ENCODE measurements around the gene TP53AIP1. TPM values are rescaled to one million over a fixed set of nuclear protein-coding genes. Genes with fewer than 3 reads are reported as not detected.
A peak's percentile ranks its signal among the peaks of the same experiment; 100 is the strongest.

TP53AIP1 gene
- total RNA-seq, 2 experiments from 2014 or later = not detected

DNA sequence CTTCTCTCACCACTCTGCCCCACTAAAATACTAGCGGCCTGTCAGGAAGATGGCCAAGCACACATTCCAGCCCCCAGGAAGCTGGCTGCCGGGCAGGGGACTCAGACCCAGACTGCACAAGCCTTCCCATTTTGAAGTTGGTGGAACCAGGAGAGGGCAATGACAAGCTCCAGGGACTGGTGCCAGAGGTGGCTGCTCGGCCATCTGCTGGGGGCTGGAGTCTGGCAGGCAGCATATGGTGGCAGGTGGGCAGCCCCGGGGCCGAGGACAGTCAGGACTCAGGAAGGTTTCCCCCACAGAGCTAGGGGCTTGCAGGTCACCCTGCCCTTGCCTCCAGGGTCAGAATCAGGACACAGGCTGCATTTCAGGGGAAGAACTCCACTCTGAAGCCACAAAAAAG, 28.9 kb downstream of the TP53AIP1 start:
- intact Hi-C loops (cut with DNase I, micrococcal nuclease) = no loop called here
- H3K9me3 Mint-ChIP-seq (ENCODE audit: low read depth) = no peaks in the 10 kb centered on the region
- peaks cover 32% of the 10 kb centered on the region for H3K27me3 Mint-ChIP-seq
- H3K4me3 Mint-ChIP-seq = no peak overlapping the region
- H3K4me1 Mint-ChIP-seq = no peaks in the 10 kb centered on the region
- POLR2A ChIA-PET = no interaction called here
- ATAC-seq = no peak
- no peaks in the 10 kb centered on the region for H3K36me3 Mint-ChIP-seq (ENCODE audit: low read depth)
- no peak for DNase-seq
- no peak overlapping the region for H3K27ac Mint-ChIP-seq
- CTCF ChIA-PET = interaction anchor here (1.2 kb wide), 1 partner anchor 28 kb away, joined by 3 read pairs; no protein-coding TSS in a partner anchor

DNA sequence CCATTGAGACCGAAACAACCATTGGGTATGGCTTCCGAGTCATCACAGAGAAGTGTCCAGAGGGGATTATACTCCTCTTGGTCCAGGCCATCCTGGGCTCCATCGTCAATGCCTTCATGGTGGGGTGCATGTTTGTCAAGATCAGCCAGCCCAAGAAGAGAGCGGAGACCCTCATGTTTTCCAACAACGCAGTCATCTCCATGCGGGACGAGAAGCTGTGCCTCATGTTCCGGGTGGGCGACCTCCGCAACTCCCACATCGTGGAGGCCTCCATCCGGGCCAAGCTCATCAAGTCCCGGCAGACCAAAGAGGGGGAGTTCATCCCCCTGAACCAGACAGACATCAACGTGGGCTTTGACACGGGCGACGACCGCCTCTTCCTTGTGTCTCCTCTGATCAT, 31.0 kb downstream of the TP53AIP1 start:
- intact Hi-C loops (cut with DNase I, micrococcal nuclease) = no loop called here

DNA sequence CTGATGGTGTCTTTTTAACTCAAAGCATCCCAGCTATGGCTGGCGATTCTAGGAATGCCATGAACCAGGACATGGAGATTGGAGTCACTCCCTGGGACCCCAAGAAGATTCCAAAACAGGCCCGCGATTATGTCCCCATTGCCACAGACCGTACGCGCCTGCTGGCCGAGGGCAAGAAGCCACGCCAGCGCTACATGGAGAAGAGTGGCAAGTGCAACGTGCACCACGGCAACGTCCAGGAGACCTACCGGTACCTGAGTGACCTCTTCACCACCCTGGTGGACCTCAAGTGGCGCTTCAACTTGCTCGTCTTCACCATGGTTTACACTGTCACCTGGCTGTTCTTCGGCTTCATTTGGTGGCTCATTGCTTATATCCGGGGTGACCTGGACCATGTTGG, 31.4 kb downstream of the TP53AIP1 start:
- no peak overlapping the region for H3K27ac Mint-ChIP-seq
- no peak for ATAC-seq
- no peaks in the 10 kb centered on the region for H3K36me3 Mint-ChIP-seq (ENCODE audit: low read depth)

More for the DNA sequence above, 31.0 kb downstream of the TP53AIP1 start:
- POLR2A ChIA-PET = no interaction called here
- Mint-ChIP-seq H3K27ac (no peak overlapping the region), H3K9me3 (ENCODE audit: low read depth) (no peaks in the 10 kb centered on the region), H3K36me3 (ENCODE audit: low read depth) (no peaks in the 10 kb centered on the region), H3K4me1 (no peaks in the 10 kb centered on the region), H3K4me3 (no peak overlapping the region), H3K27me3 (peaks cover 40% of the 10 kb centered on the region)
- ATAC-seq = no peak
- DNase-seq = no peak
- CTCF ChIA-PET = interaction anchor here (1.3 to 9.8 kb wide), 2 partner anchors 17 to 27 kb away, joined by 3 to 108 read pairs; no protein-coding TSS in a partner anchor

DNA sequence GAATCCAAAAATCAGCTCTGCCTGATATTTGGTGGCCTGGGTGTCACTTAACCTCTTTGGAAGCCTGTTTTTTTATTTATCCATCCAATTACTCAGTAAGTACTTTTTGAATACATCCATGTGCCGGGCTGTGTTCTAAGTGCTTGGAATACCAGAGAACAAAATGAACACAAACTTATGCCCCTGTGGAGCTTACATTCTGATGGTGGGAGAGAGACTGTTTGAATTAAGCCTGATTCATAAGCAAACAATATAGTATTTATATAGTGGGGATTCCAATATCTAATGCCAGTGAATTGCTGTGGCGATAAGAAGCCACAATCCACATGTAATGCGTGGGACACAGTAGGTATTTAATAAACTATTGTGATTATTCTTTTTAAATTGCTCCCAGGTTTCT, 32.1 kb downstream of the TP53AIP1 start:
- Mint-ChIP-seq H3K9me3 (ENCODE audit: low read depth) (no peaks in the 10 kb centered on the region), H3K36me3 (ENCODE audit: low read depth) (no peaks in the 10 kb centered on the region), H3K4me1 (peaks cover 6% of the 10 kb centered on the region), H3K27me3 (peaks cover 39% of the 10 kb centered on the region), H3K27ac (no peak overlapping the region), H3K4me3 (no peak overlapping the region)
- intact Hi-C loops (cut with DNase I, micrococcal nuclease) = no loop called here
- ChIA-PET POLR2A (no interaction called here), CTCF (interaction anchor here (1.3 to 9.8 kb wide), 4 partner anchors 18 to 111 kb away, joined by 3 to 108 read pairs (median 3); no protein-coding TSS in a partner anchor)
- ATAC-seq = no peak
- no peak for DNase-seq

More for the DNA sequence above, 31.4 kb downstream of the TP53AIP1 start:
- ChIA-PET CTCF (interaction anchor here (1.3 to 9.8 kb wide), 2 partner anchors 17 to 26 kb away, joined by 3 to 108 read pairs; no protein-coding TSS in a partner anchor), POLR2A (no interaction called here)
- H3K27me3 Mint-ChIP-seq = peaks cover 41% of the 10 kb centered on the region
- intact Hi-C loops (cut with DNase I, micrococcal nuclease) = no loop called here
- no peak for DNase-seq
- H3K4me3 Mint-ChIP-seq = no peak overlapping the region
- H3K4me1 Mint-ChIP-seq = peaks cover 1% of the 10 kb centered on the region
- H3K9me3 Mint-ChIP-seq (ENCODE audit: low read depth) = no peaks in the 10 kb centered on the region

DNA sequence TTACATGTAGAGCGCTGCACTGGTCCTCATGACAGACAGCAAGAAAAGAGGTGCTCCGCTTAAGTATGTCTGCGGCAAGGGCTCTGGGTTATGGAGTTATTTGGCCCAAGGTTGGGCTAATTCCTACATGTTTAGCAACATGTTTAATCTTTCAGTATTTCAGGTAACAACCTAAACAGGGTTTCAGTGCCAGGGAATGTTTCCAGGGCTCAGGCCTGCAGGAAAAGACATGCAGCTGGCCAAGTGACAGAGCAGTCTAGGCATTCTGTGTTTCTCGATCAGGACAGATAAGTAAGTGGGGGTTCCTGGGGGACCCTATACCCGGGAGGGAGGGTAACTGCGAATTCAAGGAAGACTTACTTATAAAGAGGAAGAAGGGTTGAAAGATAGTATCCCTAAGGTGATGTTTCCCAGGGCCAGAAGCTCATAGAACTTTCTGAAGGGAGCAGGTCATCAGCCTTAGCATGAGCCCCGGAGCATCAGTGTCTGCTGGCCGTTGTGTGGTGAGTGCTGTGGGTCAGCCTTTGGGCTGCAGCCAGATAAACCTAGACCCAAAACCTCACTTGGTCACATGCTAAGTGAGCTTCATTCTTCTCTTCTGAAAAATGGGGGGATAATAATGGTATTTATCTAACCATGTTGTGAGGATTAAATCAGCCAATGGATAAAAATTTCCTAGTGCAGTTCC, 33.1 kb downstream of the TP53AIP1 start:
- no peak for DNase-seq
- Mint-ChIP-seq H3K27ac (no peak overlapping the region), H3K36me3 (ENCODE audit: low read depth) (no peaks in the 10 kb centered on the region), H3K4me1 (peaks cover 6% of the 10 kb centered on the region), H3K9me3 (ENCODE audit: low read depth) (no peaks in the 10 kb centered on the region), H3K27me3 (peaks cover 38% of the 10 kb centered on the region), H3K4me3 (no peak overlapping the region)
- CTCF ChIA-PET = interaction anchor here (0.6 to 9.8 kb wide), 6 partner anchors 21 to 422 kb away, joined by 3 to 108 read pairs (median 4); no protein-coding TSS in a partner anchor
- ATAC-seq = no peak
- POLR2A ChIA-PET = interaction anchor here (0.6 kb wide), 1 partner anchor 10 kb away, joined by 3 read pairs; no protein-coding TSS in a partner anchor
- intact Hi-C loops (cut with DNase I, micrococcal nuclease) = no loop called here

DNA sequence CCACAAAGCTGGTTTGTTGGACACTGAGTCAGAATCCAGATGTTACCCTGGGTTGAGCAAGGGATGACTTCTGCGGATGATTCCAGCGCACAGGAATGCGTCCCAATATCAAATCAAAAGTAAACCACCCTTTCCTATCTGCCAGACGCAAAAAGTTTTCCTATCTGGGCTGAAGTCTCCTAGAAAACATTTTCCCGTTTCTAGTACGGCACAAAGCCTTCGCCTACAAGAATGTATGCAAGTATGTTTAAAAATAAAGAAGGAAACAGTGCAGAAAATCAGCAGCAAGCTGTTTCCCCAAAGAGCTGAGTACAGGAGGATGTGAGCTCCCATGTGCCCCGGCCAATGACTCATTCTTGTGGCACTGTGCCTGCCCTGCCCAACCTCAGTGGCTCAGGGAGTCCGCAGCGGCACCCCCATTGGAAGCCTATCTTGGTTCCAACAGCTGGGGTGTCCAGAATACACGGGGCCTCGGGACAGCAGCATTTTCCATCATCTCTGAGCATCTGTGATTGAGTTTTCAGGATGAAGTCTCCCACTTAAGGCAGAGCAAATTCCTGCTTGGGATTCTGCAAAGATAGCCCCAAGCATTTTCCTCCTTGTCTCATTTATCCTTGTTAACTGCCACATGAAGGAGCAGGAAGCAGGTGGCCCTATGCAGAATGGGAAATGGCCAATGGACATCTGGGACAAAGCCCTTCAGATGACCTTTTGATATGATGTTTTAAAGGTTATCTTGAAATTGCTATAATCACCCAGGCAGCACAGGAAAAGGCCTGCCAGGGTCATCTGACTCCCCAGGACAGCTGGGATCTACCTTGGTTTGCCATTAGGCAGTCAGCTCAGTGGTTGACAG, 34.1 kb downstream of the TP53AIP1 start:
- no peak for ATAC-seq
- ChIA-PET CTCF (interaction anchor here (0.6 to 9.8 kb wide), 7 partner anchors 23 to 585 kb away, joined by 3 to 108 read pairs (median 4); no protein-coding TSS in a partner anchor), POLR2A (no interaction called here)
- DNase-seq = peak; percentile 35
- no peak overlapping the region for H3K4me3 Mint-ChIP-seq
- H3K27ac Mint-ChIP-seq = no peak overlapping the region
- no peaks in the 10 kb centered on the region for H3K9me3 Mint-ChIP-seq (ENCODE audit: low read depth)
- peaks cover 6% of the 10 kb centered on the region for H3K4me1 Mint-ChIP-seq
- no peaks in the 10 kb centered on the region for H3K36me3 Mint-ChIP-seq (ENCODE audit: low read depth)
- peaks cover 45% of the 10 kb centered on the region for H3K27me3 Mint-ChIP-seq
- intact Hi-C loops (cut with DNase I, micrococcal nuclease) = no loop called here

DNA sequence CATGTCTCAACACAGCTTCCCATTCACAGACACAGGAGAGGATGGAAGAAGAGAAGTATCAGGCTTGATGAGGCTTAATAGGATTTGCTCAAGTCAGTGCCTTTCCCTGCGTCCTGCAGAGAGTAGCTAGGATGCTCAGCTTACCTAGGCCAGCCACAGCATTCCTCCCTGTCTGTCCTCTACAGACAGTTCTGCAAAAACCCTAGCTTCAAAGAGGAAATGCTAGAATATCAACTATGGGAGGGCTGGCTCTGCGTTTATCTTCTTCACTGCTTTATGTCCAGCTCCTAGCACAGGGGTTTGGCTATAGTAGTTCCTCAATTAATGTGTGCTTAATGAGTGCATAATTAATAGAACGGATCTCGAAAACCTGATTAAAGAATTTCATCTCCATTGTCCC, 35.1 kb downstream of the TP53AIP1 start:
- H3K4me3 Mint-ChIP-seq = no peak overlapping the region
- no peak for DNase-seq
- peaks cover 6% of the 10 kb centered on the region for H3K4me1 Mint-ChIP-seq
- no peak for ATAC-seq
- intact Hi-C loops (cut with DNase I, micrococcal nuclease) = no loop called here
- H3K36me3 Mint-ChIP-seq (ENCODE audit: low read depth) = no peaks in the 10 kb centered on the region
- no peak overlapping the region for H3K27ac Mint-ChIP-seq
- no peaks in the 10 kb centered on the region for H3K9me3 Mint-ChIP-seq (ENCODE audit: low read depth)
- POLR2A ChIA-PET = no interaction called here
- CTCF ChIA-PET = interaction anchor here (0.5 to 9.8 kb wide), 4 partner anchors 15 to 431 kb away, joined by 3 to 108 read pairs (median 16); no protein-coding TSS in a partner anchor
- H3K27me3 Mint-ChIP-seq = peaks cover 48% of the 10 kb centered on the region

DNA sequence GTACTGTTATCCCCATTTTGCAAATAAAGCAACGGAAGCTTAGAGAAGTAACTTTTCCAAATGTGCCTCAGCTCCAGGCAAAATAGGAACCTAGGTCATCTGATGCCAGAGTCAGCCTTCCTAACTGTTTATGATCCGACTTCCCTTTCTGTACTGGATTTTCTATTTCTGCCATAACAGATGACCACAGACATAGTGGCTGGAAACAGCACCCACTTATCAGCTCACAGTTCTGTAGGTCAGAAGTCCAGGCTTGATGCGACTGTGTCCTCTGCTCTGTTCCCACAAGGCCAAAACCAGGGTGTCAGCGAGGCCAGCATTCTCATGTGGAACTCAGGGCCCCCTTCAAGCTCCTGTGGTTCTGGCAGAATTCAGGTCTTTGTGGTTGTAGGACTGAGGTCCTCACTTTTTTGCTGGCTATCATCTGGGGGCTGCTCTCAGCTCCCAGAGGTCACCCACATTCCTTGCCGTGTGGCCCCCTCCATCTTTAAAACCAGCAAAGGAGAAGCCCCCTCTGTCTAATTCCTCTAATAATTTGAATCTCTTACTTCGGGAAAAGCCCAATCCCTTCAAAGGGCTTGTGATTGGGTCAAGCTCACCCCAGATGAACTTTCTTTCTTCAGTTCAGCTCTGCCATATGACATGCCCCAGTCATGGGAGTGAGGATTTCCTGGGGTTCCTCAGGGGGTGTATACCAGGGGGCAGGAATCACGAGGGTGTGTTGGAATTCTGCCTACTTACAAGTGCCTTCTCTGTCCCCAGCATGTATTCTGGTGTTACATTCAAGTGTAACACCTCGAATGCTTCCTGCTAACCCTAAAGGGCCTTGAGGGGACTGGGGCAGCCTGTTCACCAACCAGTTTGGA, 36.3 kb downstream of the TP53AIP1 start:
- Mint-ChIP-seq H3K27ac (no peak overlapping the region), H3K4me1 (peaks cover 6% of the 10 kb centered on the region), H3K27me3 (peaks cover 45% of the 10 kb centered on the region), H3K4me3 (peak overlapping the region; percentile 61), H3K36me3 (ENCODE audit: low read depth) (no peaks in the 10 kb centered on the region), H3K9me3 (ENCODE audit: low read depth) (no peaks in the 10 kb centered on the region)
- DNase-seq (no peak), ATAC-seq (no peak)
- ChIA-PET CTCF (interaction anchor here (0.6 to 9.8 kb wide), 11 partner anchors 10 to 152 kb away, joined by 3 to 108 read pairs (median 5); no protein-coding TSS in a partner anchor), POLR2A (no interaction called here)
- intact Hi-C loops (cut with DNase I, micrococcal nuclease) = loop anchor here in 1 of 2 experiments (1.0 kb wide), 1 partner anchor 22 kb away; no protein-coding TSS in a partner anchor

DNA sequence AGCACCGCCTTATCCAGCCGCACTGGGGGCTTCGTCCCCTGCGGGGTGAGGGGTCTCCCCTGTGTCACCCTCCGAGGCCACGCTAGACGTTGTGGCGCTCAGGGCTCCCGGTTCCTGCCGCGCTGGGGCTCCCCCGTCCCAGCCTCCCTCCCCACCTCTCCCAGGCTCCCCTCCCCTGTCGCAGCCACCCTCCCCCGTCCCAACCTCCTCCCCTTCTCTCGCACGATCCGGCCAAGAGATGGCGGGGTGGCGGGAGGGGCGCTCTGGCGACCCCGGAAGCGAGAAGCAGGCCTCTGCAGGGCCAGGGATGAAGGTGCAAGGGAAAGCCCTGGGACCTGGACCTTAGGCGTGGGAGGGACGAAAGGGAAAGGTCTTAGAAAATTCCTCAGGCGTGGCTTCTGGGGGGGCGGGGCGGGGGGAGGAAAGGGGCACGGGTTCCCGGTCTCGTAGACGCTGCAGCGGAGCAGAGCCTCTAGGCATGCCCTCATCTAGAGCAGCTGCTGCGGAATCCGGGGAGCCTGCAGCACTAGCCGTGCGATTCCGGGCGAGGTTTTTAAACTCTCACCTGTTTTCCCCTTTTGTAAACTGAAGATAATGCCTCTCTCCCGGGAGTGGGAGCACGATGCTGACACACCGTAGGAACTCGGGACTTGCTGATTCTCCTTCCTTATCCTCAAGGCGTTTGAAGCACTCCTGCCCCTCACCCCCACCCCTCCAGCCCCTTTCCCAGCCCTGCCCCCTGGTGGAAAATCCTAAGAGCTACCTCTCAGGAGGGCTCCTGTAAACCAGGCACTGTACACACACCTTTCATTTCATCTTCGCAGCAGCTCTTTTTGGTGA, 37.1 kb downstream of the TP53AIP1 start:
- H3K36me3 Mint-ChIP-seq (ENCODE audit: low read depth) = no peaks in the 10 kb centered on the region
- intact Hi-C loops (cut with DNase I, micrococcal nuclease) = loop anchor here (1.0 to 2.0 kb wide), 2 partner anchors 21 kb away; no protein-coding TSS in a partner anchor
- ATAC-seq (peak; percentile 80), DNase-seq (peak; percentile 71)
- H3K4me1 Mint-ChIP-seq = peaks cover 6% of the 10 kb centered on the region
- ChIA-PET CTCF (interaction anchor here (0.6 to 9.8 kb wide), 11 partner anchors 11 to 153 kb away, joined by 3 to 108 read pairs (median 5); no protein-coding TSS in a partner anchor), POLR2A (no interaction called here)
- no peak overlapping the region for H3K27ac Mint-ChIP-seq
- H3K27me3 Mint-ChIP-seq = peaks cover 44% of the 10 kb centered on the region
- no peaks in the 10 kb centered on the region for H3K9me3 Mint-ChIP-seq (ENCODE audit: low read depth)
- peak overlapping the region; percentile 61 for H3K4me3 Mint-ChIP-seq

Data from activated CD4-positive, alpha-beta T cell treated with anti-CD3 and anti-CD28 coated beads for 36 hours (primary cell).